HepG2 (cell line): ENCODE measurements around the gene NPAS2. TPM values are rescaled to one million over a fixed set of nuclear protein-coding genes. Genes with fewer than 3 reads are reported as not detected.

ENCODE experiments used
- ATAC-seq: fragments of 200-7000 bp; cut with Tn5 transposase; 3 replicates; pipeline ENCODE4 v1.9.1; 2020; ENCODE audit warnings: mild to moderate bottlenecking, moderate library complexity
- BruUV-seq: library from RNA; stranded (reverse); fragments of 400-500 nt; replicated peaks from 2 replicates; lab custom pipeline; 2021; lab: Mats Ljungman, UMichigan
- CTCF ChIA-PET: fragments of 300-600 bp; formaldehyde crosslinking; extraction: SDS; loops from one replicate; lab custom pipeline; 2021; ENCODE audit warnings: low total read pairs, inconsistent platforms, low intra/inter-chr PET ratio; lab: Yijun Ruan, JAX
- POLR2A ChIA-PET: fragments of 350-600 bp; sonication (Branson Sonifier 250); formaldehyde crosslinking; loops from one replicate; lab custom pipeline; 2020; ENCODE audit warnings: antibody characterized with exemption, inconsistent platforms; lab: Yijun Ruan, JAX
- DNase-seq: peaks from one replicate; pipeline ENCODE4 v3.0.0-alpha.2; 2015; ENCODE audit warnings: low spot score
- FAIRE-seq: peaks from 3 replicates; lab custom pipeline; 2011; peaks lifted over from hg19 to GRCh38; lab: Jason Lieb, UNC
- H2AFZ ChIP-seq: one replicate; pipeline ENCODE4 v1.6.1; 2011; ENCODE audit warnings: low read length, inconsistent platforms
- H3K27ac ChIP-seq: fragments of 300-600 bp; 3 replicates; pipeline ENCODE4 v1.8.0; 2011; ENCODE audit warnings: mixed run types, mild to moderate bottlenecking, mixed read lengths, low read length, inconsistent platforms; ENCODE audit not compliant: insufficient read depth; ENCODE audit errors: extremely low read length
- H3K27me3 ChIP-seq, 2 experiments: fragments of 200-600 bp in 1 of 2; 2 replicates in 1 of 2; 3 replicates in 1 of 2; pipeline versions ENCODE4 v1.6.0 to v1.8.0; 2011; ENCODE audit warnings: low read length in 2 of 2, mild to moderate bottlenecking in 2 of 2, moderate library complexity in 2 of 2, inconsistent platforms in 1 of 2; ENCODE audit not compliant: insufficient read depth in 2 of 2, control insufficient read depth in 1 of 2
- H3K36me3 ChIP-seq, 2 experiments: fragments of 200-600 bp in 1 of 2; replicated peaks in 1 of 2; 2 replicates in 1 of 2; 3 replicates in 1 of 2; pipeline versions ENCODE4 v1.5.1 to v1.8.0; 2011; ENCODE audit warnings: low read length in 2 of 2, inconsistent platforms in 1 of 2; ENCODE audit not compliant: insufficient read depth in 2 of 2, control insufficient read depth in 1 of 2
- H3K4me1 ChIP-seq: 2 replicates; pipeline ENCODE4 v1.5.1; 2012; ENCODE audit warnings: low read length, inconsistent platforms; ENCODE audit not compliant: insufficient read depth
- H3K4me2 ChIP-seq: 2 replicates; pipeline ENCODE4 v1.6.0; 2011; ENCODE audit warnings: low read depth, low read length, inconsistent platforms
- H3K4me3 ChIP-seq, 3 experiments: fragments of 200-600 bp in 1 of 3; sonication (generic), shearing (Covaris generic) in 1 of 3; replicated peaks in 1 of 3; 2 replicates each; pipeline ENCODE4 v1.5.1; 2011 to 2016; ENCODE audit warnings: low read length in 3 of 3, inconsistent platforms in 2 of 3, low read depth in 2 of 3, mild to moderate bottlenecking in 2 of 3, control low read depth in 1 of 3, mixed read lengths in 1 of 3; ENCODE audit not compliant: insufficient read depth in 1 of 3
- H3K79me2 ChIP-seq: one replicate; pipeline ENCODE4 v1.6.1; 2011; ENCODE audit warnings: low read length, inconsistent platforms; ENCODE audit not compliant: insufficient read depth
- H3K9ac ChIP-seq: 2 replicates; pipeline ENCODE4 v1.6.0; 2011; ENCODE audit warnings: mild to moderate bottlenecking, low read depth, low read length, inconsistent platforms; ENCODE audit not compliant: insufficient read depth
- H3K9me3 ChIP-seq: 2 replicates; pipeline ENCODE4 v1.5.1; 2012; ENCODE audit warnings: mild to moderate bottlenecking, low read length
- H4K20me1 ChIP-seq: 2 replicates; pipeline ENCODE4 v1.6.0; 2011; ENCODE audit warnings: inconsistent platforms, mild to moderate bottlenecking, low read length, moderate library complexity; ENCODE audit not compliant: insufficient read depth
- BHLHE40 ChIP-seq: IDR thresholded peaks from 2 replicates; pipeline ENCODE4 v1.6.1; 2011; ENCODE audit warnings: low read length, improper control_type of control experiment
- CTCF ChIP-seq: sonication (generic); formaldehyde crosslinking; IDR thresholded peaks from 2 replicates; pipeline ENCODE4 v1.5.0; 2020; ENCODE audit warnings: mild to moderate bottlenecking, missing genetic modification reagents, moderate library complexity
- E2F2 ChIP-seq: sonication (generic); formaldehyde crosslinking; IDR thresholded peaks from 2 replicates; pipeline ENCODE4 v1.4.0; 2020; ENCODE audit warnings: missing genetic modification reagents, borderline replicate concordance
- MXD3 ChIP-seq: IDR thresholded peaks from 2 replicates; pipeline ENCODE4 v1.6.1; 2016; ENCODE audit warnings: mild to moderate bottlenecking, missing biosample characterization, missing genetic modification reagents
- RBM22 ChIP-seq: fragments of 200-400 bp; formaldehyde crosslinking; optimal IDR thresholded peaks from 2 replicates; pipeline ENCODE3; 2017; ENCODE audit warnings: mild to moderate bottlenecking, low read length, moderate library complexity
- TERF1 ChIP-seq: sonication (generic); formaldehyde crosslinking; IDR thresholded peaks from 2 replicates; pipeline ENCODE4 v1.8.0; 2022; ENCODE audit warnings: mild to moderate bottlenecking, missing genetic modification reagents, moderate library complexity
- WGBS: methylation state at CpG from one replicate; pipeline ENCODE4 v1.1.6; 2017; ENCODE audit warnings: low lambda C conversion rate; 5-methylcytosine and 5-hydroxymethylcytosine counted together
- in situ Hi-C: cut with HindIII; loops from 2 replicates; pipeline ENCODE4 v1.10.0; 2017; ENCODE audit warnings: low pct_unique_long_range_greater_than_20kb; ENCODE audit not compliant: extremely low pct_ligation_motif_present
- intact Hi-C: fragments of 100-400 bp; cut with micrococcal nuclease; formaldehyde crosslinking; loops from one replicate; pipeline ENCODE4 v1.10.0; 2022; ENCODE audit not compliant: unreplicated experiment
- polyA plus RNA-seq, 8 experiments: library from polyadenylated mRNA; depleted of rRNA in 3 of 8; stranded (reverse) in 7 of 8; unstranded in 1 of 8; fragments of >200 nt; fragmentation: Illumina TruSeq in 4 of 8; extraction: Trizol in 4 of 8; gene quantifications; 2 replicates each; pipeline versions ENCODE4 v1.2.1 to v1.2.3, GENCODE V29; 2011 to 2016; ENCODE audit warnings: low read depth in 4 of 8, missing spikeins in 1 of 8, mixed read lengths in 1 of 8; ENCODE audit not compliant: insufficient read depth in 1 of 8
- total RNA-seq, 5 experiments: library from RNA; depleted of rRNA; stranded (reverse); fragments of >200 nt; fragmentation: Illumina TruSeq; extraction: Trizol; gene quantifications; 2 replicates each; pipeline ENCODE4 v1.2.3, GENCODE V29; 2016; ENCODE audit warnings: low read depth in 1 of 5

The NPAS2 gene
- total and polyA plus RNA-seq, 2 of the 13 experiments (the other 11 are each of a cell fraction or from before 2014, with no cell fraction given) = 14.8 to 37.5 TPM

- Histone ChIP-seq H3K9me3 (no peaks in the 10 kb centered on the region), H3K4me3 (no peak overlapping the region), H3K36me3 (peaks cover 53 to 88% of the 10 kb centered on the region in 2 experiments), H3K27me3 (no peaks in the 10 kb centered on the region), H3K27ac (no peak overlapping the region), H3K9ac (no peak overlapping the region), H2AFZ (no peak overlapping the region), H4K20me1 (no peaks in the 10 kb centered on the region), H3K4me1 (no peaks in the 10 kb centered on the region), H3K4me2 (no peak overlapping the region), H3K79me2 (no peaks in the 10 kb centered on the region)
- over 99% methylated on average over 13 of the region's 15 CpGs for WGBS
- FAIRE-seq = no peak
- no peak for ATAC-seq
- TF ChIP-seq E2F2 (no peak), BHLHE40 (no peak), MXD3 (CRISPR knock-in tag) (no peak), RBM22 (peak; percentile 71), TERF1 (CRISPR knock-in tag) (0 out of 2 replicates have a peak, but pooled peaks have one; percentile 43), CTCF (CRISPR knock-in tag) (no peak)
- ChIA-PET POLR2A (no interaction called here), CTCF (no interaction called here)
- in situ Hi-C loops (no loop called here), intact Hi-C loops (no loop called here)
- no peak for DNase-seq
- BruUV-seq = TSS peak; percentile 18
These were observed 212.3 kb downstream of the NPAS2 start for GRCh38 chr2:101032084-101032776.
